ENCODE results near the gene TXNDC9. TPM values are rescaled to one million over a fixed set of nuclear protein-coding genes. Genes with fewer than 3 reads are reported as not detected.
"Not testable (repeated sequence)": the region's sequence is repeated elsewhere in the genome, so short reads cannot be mapped to it uniquely, and the experiment has no call there.

TXNDC9 gene
- total and polyA plus RNA-seq, 3 donors from 2014 or later = 29.2 to 38.4 (median 31.5) TPM

DNA sequence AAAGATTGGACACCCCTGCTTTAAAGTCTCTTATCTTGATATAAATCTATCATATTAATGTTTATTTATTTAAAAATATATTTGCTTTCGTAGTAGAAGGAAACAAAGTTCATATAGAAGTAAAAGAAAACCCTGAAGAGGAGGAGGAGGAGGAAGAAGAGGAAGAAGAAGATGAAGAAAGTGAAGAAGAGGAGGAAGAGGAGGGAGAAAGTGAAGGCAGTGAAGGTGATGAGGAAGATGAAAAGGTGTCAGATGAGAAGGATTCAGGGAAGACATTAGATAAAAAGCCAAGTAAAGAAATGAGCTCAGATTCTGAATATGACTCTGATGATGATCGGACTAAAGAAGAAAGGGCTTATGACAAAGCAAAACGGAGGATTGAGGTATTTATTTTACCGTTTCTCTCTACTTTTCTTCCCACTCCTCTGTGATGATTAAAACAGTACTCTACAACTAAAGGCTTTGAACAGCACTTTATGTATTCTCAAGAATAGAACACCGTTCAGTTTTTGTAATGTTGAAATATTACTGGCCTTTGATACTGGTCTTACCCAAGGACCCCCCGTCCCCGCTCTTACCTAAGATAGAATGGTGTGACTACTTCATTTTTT lies 40.2 kb upstream of the TXNDC9 start:
- WGBS, 2 donors = 91 to 95% methylated on average over 7 of the region's 7 CpGs
- intact Hi-C loops (cut with DNase I; ENCODE audit: low total_unique reads) = no loop called here
- TF ChIP-seq POLR2A (IDR thresholded peaks at IDR 0.05) (no peak), CTCF (IDR thresholded peaks at IDR 0.05) (no peak)
- no peaks in the 10 kb centered on the region for H3K27me3 ChIP-seq
- no peaks in the 10 kb centered on the region for H3K36me3 ChIP-seq (ENCODE audit: low read depth, missing control alignments)
- H3K9me3 ChIP-seq = no peaks in the 10 kb centered on the region
- H3K4me3 ChIP-seq = no peak overlapping the region
- H3K27ac ChIP-seq = no peak overlapping the region
- no peaks in the 10 kb centered on the region for H3K4me1 ChIP-seq
- no peak for DNase-seq

GRCh38 chr2:99374747-99375146 lies 38.6 kb upstream of the TXNDC9 start:
- no peak overlapping the region for H3K4me3 ChIP-seq
- no peaks in the 10 kb centered on the region for H3K36me3 ChIP-seq (ENCODE audit: low read depth, missing control alignments)
- no peak for DNase-seq
- intact Hi-C loops (cut with DNase I; ENCODE audit: low total_unique reads) = no loop called here
- H3K9me3 ChIP-seq = no peaks in the 10 kb centered on the region
- no peak overlapping the region for H3K27ac ChIP-seq
- no peaks in the 10 kb centered on the region for H3K27me3 ChIP-seq
- H3K4me1 ChIP-seq = no peaks in the 10 kb centered on the region
- TF ChIP-seq POLR2A (IDR thresholded peaks at IDR 0.05) = no peak
- TF ChIP-seq CTCF (IDR thresholded peaks at IDR 0.05) = no peak

- intact Hi-C loops (cut with DNase I; ENCODE audit: low total_unique reads) = no loop called here
Observed at GRCh38 chr2:99373144-99373543, 37.0 kb upstream of the TXNDC9 start.

DNA sequence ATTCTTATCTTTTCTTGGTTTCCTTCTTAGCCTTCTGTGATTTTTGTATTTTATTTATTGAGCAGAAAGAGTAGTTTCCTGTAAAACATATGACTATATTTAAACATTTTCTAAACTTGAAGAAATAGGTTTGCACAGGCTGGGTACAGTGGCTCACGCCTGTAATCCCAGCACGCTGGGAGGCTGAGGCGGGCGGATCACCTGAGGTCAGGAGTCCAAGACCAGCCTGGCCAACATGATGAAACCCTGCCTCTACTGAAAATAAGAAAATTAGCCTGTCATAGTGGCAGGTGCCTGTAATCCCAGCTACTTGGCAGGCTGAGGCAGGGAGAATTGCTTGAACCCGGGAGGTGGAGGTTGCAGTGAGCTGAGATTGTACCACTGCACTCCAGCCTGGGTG lies 32.7 kb upstream of the TXNDC9 start:
- H3K27ac ChIP-seq; H3K9me3 ChIP-seq; H3K27me3 ChIP-seq; DNase-seq; H3K4me1 ChIP-seq; H3K36me3 ChIP-seq (ENCODE audit: low read depth, missing control alignments); intact Hi-C loops (cut with DNase I; ENCODE audit: low total_unique reads); H3K4me3 ChIP-seq: not testable (repeated sequence)
- WGBS, 2 donors = 95 to 96% methylated on average over 5 of the region's 5 CpGs

More at GRCh38 chr2:99373144-99373543, 37.0 kb upstream of the TXNDC9 start:
- Histone ChIP-seq H3K27me3 (no peaks in the 10 kb centered on the region), H3K4me3 (no peak overlapping the region), H3K4me1 (no peaks in the 10 kb centered on the region), H3K27ac (no peak overlapping the region), H3K36me3 (ENCODE audit: low read depth, missing control alignments) (no peaks in the 10 kb centered on the region), H3K9me3 (no peaks in the 10 kb centered on the region)
- TF ChIP-seq CTCF (IDR thresholded peaks at IDR 0.05) (no peak), POLR2A (IDR thresholded peaks at IDR 0.05) (no peak)
- WGBS, 2 donors = 93 to 97% methylated on average over 4 of the region's 4 CpGs
- no peak for DNase-seq

DNA sequence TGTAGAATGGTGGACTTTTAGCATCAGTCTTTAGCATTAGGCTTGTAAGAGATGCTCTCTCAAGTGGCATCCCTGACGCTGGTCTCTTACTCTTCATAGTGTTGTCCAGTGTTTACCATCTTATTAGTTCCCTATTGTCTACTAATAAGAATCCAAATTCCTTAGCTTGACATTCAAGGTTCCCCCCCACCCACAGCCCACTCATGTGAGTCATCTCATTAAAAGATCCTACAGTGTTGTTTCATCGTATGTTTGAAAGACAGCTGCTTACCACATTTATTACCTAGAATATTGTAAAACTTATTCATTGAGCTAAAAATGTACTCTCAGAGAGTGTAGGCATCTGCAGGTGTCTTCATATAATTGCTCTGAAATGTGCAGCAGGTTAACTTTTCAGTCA lies 29.5 kb upstream of the TXNDC9 start:
- Histone ChIP-seq H3K4me1 (no peaks in the 10 kb centered on the region), H3K9me3 (no peaks in the 10 kb centered on the region), H3K4me3 (no peak overlapping the region), H3K36me3 (ENCODE audit: low read depth, missing control alignments) (no peaks in the 10 kb centered on the region), H3K27ac (no peak overlapping the region), H3K27me3 (no peaks in the 10 kb centered on the region)
- no peak for TF ChIP-seq POLR2A (IDR thresholded peaks at IDR 0.05)
- TF ChIP-seq CTCF (IDR thresholded peaks at IDR 0.05) = no peak
- DNase-seq = no peak
- 43 to 45% methylated on average over 2 of the region's 2 CpGs for WGBS, 2 donors
- intact Hi-C loops (cut with DNase I; ENCODE audit: low total_unique reads) = no loop called here
